Activated CD8-positive, alpha-beta memory T cell treated with anti-CD3 and anti-CD28 coated beads for 24 hours (primary cell): ENCODE data around the gene LLGL1.

Experiments
- DNase-seq: peaks from one replicate; pipeline ENCODE4 v3.0.0-alpha.2; 2020

LLGL1 gene

GRCh38 chr17:18253947-18254821, 28.7 kb downstream of the LLGL1 start:
- no peak for DNase-seq

- DNase-seq = no peak
Observed at GRCh38 chr17:18254888-18255649, 29.6 kb downstream of the LLGL1 start.

GRCh38 chr17:18256351-18256750, 30.9 kb downstream of the LLGL1 start:
- DNase-seq = no peak

- DNase-seq = no peak
Observed at GRCh38 chr17:18256776-18257175, 31.3 kb downstream of the LLGL1 start.

GRCh38 chr17:18257268-18257981, 32.0 kb downstream of the LLGL1 start:
- DNase-seq = no peak

GRCh38 chr17:18257982-18258355, 32.5 kb downstream of the LLGL1 start:
- DNase-seq = peak; percentile 79

- DNase-seq = peak; percentile 85
Observed at GRCh38 chr17:18258356-18259038, 33.1 kb downstream of the LLGL1 start, which contains the start of gene FLII. Gene FLII (minus strand): TSS chr17:18258738. CDS start chr17:18258690, 48 bp downstream.

GRCh38 chr17:18259621-18260331, 34.3 kb downstream of the LLGL1 start:
- DNase-seq = no peak

- DNase-seq = peak; percentile 95
Observed at GRCh38 chr17:18260332-18261145, 35.1 kb downstream of the LLGL1 start, which contains the start of gene MIEF2. Gene MIEF2 (plus strand): TSS chr17:18260662. CDS start chr17:18262721, 2,059 bp downstream.

GRCh38 chr17:18261146-18261515, 35.7 kb downstream of the LLGL1 start:
- DNase-seq = peak; percentile 77

GRCh38 chr17:18261659-18262058, 36.2 kb downstream of the LLGL1 start:
- no peak for DNase-seq

- no peak for DNase-seq
Observed at GRCh38 chr17:18262111-18262510, 36.7 kb downstream of the LLGL1 start.

GRCh38 chr17:18262641-18263040, 37.2 kb downstream of the LLGL1 start:
- DNase-seq = no peak

GRCh38 chr17:18263885-18264682, 38.6 kb downstream of the LLGL1 start:
- DNase-seq = no peak

GRCh38 chr17:18267366-18267765, 41.9 kb downstream of the LLGL1 start:
- no peak for DNase-seq

GRCh38 chr17:18267927-18268711, 42.7 kb downstream of the LLGL1 start:
- no peak for DNase-seq

GRCh38 chr17:18270046-18270931, 44.9 kb downstream of the LLGL1 start:
- DNase-seq = no peak

GRCh38 chr17:18277076-18277475, 51.6 kb downstream of the LLGL1 start:
- no peak for DNase-seq
